Skeletal muscle cell (primary cell): ENCODE data around the gene IRAG1.

ENCODE experiments used
- DNase-seq: peaks from one replicate; pipeline ENCODE4 v3.0.0-alpha.2; 2010; ENCODE audit warnings: low read depth
- H3K4me3 ChIP-seq: 2 replicates; pipeline ENCODE4 v1.5.1; 2011; ENCODE audit warnings: low read depth, mild to moderate bottlenecking, control low read depth, low read length, moderate library complexity

Gene IRAG1

DNA sequence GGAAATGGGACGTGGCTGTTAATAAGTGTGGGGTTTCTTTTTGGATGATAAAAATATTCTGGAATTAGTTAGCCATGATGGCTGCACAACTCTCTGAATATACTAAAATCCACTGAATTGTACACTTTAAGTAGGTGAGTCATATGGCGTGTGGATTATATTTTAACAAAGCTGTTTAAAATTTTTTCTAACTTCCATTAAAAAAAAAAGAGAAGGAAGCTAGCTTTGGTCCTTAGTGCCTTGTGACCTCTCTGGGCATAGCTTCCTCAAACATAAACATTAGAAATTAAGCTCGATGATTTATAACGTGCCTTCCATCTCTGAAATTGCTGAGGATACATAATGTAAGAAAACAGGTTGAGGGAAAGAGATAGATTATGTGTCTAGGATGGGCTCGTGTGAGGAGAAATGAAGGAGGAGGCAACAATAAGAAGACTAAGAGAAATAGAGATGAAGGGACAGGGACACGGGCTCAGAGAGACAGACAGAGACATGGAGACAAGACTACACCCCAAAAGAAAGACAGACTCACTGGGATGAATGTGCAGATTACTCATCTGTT, 20.0 kb downstream of the IRAG1 start:
- no peak for DNase-seq
- no peak overlapping the region for H3K4me3 ChIP-seq

DNA sequence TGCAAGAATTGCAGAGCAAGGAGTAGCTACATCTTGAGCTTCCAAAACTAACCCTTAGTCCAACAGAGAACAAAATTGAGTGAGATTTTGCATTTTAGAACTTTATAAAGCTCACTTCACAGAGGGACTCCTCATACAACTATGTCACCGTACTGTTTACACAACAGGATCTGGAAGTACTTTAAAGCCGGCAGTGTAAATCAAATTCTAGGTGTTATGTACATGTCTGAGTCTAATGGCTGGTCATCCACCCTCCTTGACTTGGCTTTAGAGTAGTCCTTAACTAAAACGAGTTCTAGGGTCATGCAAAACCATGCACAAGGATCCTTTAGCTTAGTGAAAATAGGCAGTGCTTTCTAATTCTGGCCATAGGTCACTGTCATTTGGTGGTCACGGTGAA, 23.5 kb downstream of the IRAG1 start:
- H3K4me3 ChIP-seq, result no peak overlapping the region
- DNase-seq, result no peak

DNA sequence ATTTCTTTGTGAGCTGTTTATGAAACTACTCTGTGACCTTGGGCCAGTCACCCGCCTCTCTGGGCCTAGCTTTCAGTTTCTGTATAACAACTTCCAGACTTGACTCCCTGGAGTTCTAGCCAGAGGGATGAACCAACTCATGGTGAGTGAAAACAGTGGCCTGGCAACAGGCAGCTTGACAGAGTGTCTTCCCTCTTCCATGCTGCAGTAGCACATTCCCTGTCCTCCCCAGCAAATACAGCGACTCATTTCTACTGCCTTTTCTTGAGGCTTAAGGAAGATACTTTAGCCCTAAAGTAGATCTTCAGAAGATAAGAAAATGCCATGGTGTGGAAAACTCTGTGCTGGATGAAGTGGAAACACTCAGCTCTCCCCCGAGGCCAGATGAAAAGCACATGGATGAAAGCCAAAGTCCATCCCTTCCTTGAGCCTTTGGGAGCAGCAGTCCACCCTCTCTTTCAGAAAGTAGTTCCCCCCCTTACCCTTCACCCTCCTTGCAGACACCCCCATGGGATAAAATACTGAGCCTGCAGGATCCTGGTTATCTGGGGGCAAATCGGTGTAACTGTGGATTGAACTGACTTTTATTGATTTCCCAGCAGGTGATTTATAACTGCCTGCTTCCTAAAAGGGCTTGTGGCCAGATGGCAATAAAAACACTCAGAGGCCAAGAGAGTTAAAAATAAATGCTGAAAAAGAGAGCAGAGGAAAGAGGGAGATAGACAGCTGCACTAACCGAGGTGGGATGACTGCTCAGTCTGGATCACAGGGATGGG, 24.1 kb downstream of the IRAG1 start:
- H3K4me3 ChIP-seq, result no peak overlapping the region
- DNase-seq, result no peak

DNA sequence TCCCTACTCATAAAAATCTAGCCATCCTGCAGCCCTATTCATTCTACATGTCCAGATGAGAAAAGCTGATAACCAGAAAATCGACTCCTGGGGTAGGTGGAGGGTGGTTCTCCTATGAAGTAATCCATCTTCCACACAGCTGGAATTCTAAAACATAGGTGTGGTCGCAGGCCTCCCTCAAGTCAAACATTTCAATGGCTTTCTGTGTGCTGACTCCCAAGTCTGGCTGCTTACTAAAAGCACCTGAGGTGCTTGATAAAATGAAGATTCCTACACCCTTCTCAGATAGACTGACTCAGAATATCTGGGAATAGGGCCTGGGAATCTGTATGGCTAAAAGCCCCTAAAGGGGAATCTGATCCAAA, 26.1 kb downstream of the IRAG1 start:
- no peak overlapping the region for H3K4me3 ChIP-seq
- DNase-seq, result no peak

DNA sequence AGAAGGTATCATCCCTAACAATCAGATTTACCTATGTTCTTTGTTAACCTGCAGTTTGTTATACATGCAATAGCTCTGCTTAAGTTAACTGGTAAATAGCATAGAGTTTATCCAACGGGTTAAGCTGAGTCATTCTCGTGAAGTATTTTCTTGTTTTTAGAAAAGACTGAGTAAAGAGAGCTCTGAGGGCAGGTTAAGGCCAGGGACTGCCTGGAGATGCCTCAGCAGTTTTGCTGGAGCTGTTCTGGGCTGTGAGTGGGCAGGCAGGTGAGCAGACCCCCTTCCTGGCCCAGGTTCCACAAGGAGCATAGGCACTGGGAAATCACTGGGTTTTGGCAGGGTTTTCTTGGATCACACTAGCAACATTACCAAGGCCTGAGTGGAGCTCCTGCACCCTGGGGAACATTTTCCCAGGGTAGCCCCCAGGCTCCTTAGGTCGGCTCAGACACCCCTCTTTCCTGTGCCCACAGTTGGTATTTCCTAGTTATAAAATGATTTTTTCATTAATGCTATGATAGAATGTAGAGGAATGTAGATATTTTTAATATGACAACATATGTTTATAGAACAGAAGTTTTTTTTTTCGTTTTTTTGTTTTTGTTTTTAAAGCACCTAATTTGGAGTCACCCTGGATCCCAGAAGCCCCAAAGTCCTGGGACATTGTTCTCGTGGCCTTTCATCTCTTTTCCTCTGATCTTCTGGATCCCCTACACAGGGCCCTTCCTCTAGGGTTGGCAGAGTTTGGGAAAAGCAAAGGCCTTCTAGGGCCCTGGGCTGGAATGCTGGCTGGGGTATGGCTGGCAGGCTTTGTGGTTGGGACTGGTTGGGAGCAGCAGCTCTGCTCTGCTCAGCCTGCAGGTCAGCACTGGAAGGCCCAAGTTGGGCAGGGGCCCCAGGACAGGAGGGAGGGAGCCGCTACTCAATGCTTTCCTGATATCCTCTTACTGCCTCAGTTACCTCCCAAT, 26.7 kb downstream of the IRAG1 start:
- DNase-seq, result no peak
- H3K4me3 ChIP-seq, result no peak overlapping the region

DNA sequence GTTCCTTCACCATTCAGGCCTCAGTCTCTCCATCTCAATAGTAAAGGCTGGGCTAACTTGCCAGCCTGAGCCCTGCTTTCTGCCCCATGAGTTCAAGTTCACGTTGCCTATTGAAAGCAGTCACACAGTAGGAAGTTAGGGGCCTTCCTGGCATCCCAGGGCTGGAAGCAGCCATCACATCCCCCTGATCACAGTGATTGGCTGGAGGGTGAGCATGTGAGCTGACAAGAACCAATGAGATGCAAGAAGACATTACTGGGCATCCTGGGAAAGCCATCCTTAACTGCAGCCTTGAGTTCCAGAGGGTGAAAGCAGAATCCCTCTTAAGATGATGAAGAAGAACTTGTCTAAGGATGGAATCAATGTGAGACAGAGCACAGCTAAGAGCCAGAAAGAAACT, 29.1 kb downstream of the IRAG1 start:
- H3K4me3 ChIP-seq, result no peak overlapping the region
- no peak for DNase-seq

DNA sequence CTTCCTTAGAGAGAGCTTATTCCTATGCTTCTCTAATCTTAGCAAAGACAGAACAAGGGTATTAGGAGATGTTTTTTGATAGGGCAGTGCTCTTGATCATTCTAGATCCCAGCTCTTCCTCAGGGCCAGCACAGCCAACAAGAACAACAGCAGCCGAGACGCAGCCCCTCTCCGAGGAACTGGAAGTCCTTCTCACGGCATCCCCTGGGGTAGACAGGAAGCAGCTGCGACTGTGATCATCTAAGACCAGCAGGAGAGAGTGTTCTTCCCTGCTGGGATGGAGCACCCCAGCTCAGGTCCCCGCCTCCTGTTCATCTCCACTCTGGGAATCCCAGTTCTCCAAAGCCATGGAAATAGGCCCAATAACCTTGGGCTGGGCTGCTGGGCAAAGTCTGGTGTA, 29.6 kb downstream of the IRAG1 start:
- DNase-seq, result no peak
- no peak overlapping the region for H3K4me3 ChIP-seq

DNA sequence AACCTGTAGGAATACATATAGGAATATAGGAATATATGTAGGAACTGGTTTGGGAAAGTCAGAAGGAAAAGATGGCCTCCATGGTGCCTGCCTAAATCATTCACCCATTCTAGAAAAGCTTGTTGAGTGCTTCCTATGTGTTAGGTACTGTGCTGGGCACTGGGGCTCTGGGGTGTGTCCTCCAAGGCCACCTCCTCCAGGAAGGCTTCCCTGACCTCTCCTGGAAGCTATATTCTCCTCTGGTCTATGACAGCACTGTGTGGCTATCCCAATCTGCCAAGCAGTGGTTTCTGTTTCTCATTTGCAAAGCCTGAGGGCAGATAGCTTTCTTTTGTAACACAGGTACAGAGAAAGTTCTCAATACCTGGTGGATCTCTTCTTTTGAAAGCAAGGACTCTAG, 30.2 kb downstream of the IRAG1 start:
- H3K4me3 ChIP-seq, result no peak overlapping the region
- DNase-seq, result no peak

DNA sequence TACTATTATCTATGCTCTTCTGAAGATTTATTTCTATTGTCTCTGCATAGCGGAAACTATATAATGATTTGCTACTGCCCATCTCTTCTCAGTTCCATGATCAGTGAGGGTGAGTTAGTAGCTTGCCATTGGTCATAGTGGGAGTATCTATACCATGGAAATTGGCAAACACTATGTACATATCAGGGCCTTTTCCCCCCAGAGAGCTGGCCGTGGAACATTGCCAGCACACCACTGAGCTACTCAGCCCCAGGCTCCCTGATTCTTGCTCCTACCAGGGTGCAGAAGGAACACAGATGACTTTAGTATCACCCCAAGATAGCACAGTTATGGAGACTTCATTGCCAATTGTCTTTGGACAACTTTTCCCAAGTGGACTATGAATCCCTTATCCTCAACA, 33.2 kb downstream of the IRAG1 start:
- no peak for DNase-seq
- H3K4me3 ChIP-seq, result no peak overlapping the region

DNA sequence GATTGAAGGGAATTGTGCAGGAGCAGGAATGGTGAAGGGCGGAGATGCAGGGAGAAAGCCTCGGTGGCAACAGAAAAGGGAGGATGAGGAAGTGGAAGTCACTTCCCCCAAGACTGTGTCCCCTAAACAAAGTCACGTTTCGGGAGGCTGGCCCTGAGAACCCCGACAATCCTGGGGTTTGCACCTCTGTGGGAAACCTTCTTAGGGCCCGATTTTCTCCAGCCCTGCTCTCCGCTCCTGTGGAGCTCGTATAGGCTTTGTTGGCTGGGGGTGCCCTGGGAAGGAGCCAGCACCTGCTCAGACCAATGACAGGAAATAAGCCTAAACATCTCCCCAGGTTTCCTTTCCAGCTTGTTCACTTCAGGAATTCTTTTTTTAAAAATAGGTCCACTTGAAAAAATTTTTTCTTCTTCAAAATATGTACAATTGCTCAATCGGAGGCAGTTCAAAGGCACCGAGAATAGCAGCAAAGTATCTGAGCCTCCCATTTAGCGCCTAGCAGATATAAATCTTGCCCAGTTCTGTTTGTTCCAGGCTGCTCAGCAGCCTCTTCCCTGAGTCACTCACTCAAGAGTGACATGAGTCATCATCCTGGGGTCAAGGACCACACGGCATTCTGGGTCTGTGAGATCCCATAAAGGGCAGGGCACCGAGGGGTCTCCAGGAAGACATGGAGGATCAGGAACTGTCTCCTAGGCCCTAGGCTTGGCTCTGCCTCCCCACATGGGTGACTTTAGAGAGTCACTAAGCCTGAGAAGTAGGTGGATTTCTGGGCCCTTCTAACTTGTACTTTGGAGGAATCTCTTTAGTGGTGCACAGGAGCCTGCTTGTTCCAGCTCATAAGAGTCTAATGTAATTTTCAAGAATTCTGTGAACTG, 34.0 kb downstream of the IRAG1 start:
- DNase-seq, result peak; percentile 91
- H3K4me3 ChIP-seq, result no peak overlapping the region

DNA sequence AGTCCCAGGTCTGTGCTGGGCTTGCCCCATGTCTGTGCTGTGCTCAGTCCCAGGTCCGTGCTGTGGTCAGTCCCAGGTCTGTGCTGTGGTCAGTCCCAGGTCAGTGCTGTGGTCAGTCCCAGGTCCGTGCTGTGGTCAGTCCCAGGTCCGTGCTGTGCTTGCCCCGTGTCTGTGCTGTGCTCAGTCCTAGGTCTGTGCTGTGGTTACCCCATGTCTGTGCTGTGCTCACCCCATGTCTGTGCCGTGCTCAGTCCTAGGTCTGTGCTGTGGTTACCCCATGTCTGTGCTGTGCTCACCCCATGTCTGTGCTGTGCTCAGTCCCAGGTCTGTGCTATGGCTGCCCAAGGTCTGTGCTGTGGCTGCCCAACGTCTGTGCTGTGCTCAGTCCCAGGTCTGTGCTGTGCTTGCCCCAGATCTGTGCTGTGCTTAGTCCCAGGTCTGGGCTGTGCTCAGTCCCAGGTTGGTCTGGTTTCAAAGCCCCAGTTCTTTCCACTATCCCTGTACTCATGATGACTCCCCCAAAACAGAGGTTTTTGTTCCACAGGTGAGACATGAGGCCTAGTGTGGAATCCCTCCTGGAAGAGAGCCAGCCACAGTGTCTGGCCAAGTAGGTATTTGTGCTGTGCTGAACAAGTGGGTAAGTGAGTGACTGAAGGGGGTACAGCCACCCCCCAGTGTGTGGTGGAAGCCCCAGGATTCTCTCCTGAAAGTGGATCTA, 34.8 kb downstream of the IRAG1 start:
- no peak overlapping the region for H3K4me3 ChIP-seq
- DNase-seq, result no peak

DNA sequence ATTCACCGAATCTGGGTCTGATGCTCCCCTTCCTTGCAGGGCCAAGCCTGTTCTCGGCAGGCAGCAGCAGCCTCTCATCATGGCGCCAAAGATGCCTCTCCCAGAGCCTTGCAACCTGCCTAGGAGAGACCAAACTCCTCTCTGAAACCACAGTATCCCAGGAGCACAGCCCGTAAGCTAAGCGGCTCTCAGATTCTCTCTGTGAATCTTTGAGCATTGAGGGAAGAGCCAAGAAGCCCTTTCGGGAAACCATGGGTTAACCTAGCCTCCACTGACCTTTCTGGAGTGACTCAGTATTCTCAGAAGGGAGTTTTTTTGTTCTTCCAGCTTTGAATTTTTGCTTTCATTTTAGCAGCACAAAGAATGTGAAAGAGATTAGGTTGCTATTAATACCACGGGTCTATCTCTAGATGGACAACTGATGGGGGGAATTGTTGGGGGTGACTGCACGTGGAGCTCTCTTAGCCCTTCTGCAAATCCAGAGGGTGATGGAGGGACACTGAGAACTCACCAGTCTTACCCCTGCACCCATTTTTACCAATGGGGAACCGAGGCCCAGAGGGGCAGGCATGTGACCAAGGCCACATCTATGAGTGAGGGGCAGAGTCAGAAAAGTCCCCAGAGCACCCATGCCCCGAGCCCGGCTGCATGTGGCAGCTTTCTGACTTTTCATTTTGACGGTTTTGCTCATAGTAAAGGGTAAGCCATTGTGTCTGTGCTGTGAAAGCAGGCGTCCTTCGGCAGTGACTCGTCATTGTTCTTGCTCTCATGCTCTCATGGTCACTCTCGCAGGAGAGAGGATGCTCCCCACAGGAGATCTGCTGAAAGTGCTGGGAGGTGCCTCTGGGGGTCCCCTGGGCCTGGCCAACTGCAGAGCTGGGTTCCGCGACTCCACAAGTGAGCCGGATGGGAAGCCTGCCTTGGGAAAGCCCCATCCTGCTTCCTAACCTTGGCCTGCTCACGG, 36.0 kb downstream of the IRAG1 start:
- peak; percentile 69 for DNase-seq
- H3K4me3 ChIP-seq, result no peak overlapping the region

DNA sequence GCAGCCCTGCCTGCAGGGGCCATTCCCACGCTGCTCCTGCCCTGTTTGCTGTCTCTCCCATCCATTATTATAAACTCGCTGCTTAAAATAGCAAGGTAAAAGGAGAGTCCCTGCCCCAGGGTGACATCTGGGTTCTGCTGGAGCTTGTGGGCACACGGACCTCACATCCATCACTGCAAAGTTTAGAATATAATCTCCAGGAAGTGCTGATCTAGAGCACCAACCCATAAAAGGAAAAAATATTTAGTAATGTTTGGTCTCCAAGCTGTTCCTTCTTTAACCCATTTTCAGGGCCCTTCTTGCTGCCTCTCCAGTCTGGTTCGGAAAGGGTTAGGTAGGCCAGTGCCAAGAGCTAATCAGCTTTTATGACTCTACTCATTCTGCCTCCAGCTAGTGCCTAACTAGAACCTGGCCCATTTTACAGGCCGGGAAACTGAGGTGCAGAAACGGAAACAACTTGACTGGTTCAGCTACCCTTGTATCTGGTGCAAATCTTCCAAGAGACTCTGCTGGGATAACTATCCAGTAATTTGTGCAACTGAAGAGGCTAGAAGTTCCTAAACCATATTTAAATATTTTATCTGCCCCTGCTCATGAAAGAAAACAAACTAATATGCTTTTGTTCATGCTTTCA, 37.5 kb downstream of the IRAG1 start:
- no peak for DNase-seq
- H3K4me3 ChIP-seq, result no peak overlapping the region

DNA sequence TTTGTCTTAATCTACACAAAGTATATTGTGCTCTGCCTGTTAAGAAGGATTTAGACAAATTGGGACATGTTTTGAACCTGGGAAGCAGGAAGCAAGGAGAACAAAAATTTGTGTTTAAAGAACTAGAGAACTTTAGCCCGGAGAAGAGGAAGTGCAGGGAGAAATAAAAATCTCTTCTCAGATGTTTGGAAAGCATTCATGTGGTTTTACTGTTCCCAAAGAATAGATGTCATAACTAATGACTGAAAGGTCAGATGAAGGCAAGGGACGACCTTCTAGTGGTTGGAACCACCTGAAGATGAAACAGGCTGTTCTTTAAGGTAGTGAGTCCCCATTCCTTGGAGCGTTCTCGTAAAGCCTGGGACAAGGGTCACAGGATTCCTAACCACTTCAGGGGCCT, 38.3 kb downstream of the IRAG1 start:
- DNase-seq, result no peak
- no peak overlapping the region for H3K4me3 ChIP-seq

DNA sequence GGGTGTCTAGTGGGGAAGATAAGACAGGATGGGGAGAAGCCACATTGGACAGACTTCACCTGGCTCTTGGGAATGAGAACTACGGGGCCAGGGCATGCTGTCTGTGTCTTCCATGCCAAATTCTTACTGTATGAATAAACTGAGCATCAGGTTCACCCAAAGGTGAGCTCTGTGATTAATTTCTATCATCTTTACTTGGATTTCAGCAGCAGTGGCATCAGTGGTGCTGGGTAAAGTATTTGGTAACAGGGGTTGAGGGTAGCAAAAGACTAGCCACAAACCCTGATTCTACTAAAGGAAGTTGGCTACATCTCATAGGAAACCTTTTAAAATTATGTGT, 38.8 kb downstream of the IRAG1 start:
- DNase-seq, result no peak
- no peak overlapping the region for H3K4me3 ChIP-seq

DNA sequence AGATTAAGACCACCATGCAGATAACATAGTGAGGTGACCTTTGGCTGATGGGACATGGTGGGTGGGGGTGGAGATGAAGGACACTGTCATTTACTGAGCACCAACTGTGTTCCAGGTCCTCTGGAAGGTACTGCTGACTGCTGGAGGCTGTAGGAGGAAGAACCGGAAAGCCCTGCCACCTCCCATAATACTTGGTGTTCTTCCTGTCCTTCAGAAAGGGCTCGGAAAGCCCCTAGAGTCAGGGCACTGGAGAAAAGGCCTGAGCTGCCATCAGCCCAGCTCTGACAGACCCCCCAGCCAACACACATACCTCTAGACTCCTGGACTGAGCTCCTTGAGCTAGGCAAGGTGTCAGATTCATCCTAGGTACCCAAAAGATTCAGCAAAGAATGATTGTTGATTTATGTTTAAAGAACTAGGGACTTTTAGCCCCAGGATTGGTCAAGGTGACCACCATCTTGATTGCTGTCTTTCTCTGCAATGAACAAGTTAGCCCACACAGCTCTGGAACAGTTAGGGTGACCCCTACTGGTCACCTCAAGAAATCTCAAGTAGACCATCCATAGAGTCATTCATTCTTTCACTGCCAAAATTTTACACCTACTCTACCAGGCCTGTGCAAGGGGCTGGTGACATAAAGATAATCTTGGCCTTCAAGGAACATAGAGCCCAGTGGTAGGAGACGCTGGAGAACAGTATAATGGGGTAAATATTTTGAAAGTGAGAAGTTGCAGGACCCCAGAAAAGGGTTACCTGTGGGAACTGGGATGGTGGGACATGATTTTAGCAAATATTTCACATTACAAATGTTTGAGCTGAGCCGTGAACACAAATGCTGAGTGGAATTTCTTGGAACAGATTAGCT, 39.4 kb downstream of the IRAG1 start:
- DNase-seq, result no peak
- H3K4me3 ChIP-seq, result no peak overlapping the region

DNA sequence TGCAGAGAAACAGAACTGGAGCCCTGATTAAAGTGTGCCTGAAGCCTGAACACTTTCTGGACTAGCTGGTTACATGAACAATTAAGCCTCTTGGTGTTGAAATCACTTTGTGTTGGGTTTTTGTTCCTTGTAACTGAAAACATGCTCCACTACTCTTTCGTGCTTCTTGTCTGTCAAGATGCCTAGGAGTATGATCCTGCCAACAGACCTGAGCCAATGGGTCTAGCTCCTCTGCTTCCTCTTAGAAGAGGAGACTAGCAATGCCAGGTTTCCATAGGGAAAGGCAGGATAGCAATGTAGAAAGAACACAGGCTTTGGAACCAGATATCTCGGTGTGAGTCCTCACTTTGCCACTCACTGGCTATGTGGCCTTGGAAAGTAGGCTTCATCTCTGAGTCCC, 40.3 kb downstream of the IRAG1 start:
- DNase-seq, result no peak
- no peak overlapping the region for H3K4me3 ChIP-seq
